Type B pancreatic cell (in vitro differentiated cells): Measurements from ENCODE around the gene RAD23A. TPM values are rescaled to one million over a fixed set of nuclear protein-coding genes. Genes with fewer than 3 reads are reported as not detected.

ENCODE experiments used
- DNase-seq: peaks from one replicate; pipeline ENCODE4 v3.0.0; 2021; ENCODE audit warnings: mixed read lengths; ENCODE audit not compliant: unreplicated experiment; ENCODE audit errors: extremely low spot score
- H3K27ac Mint-ChIP-seq: 2 replicates; pipeline ENCODE4 v1.8.0; 2021; ENCODE audit warnings: mild to moderate bottlenecking, mixed read lengths
- H3K27me3 Mint-ChIP-seq: 2 replicates; pipeline ENCODE4 v1.8.0; 2021; ENCODE audit warnings: mixed read lengths
- H3K36me3 Mint-ChIP-seq: 2 replicates; pipeline ENCODE4 v1.8.0; 2021; ENCODE audit warnings: mixed read lengths
- H3K4me1 Mint-ChIP-seq: one replicate; pipeline ENCODE4 v1.8.0; 2021; ENCODE audit warnings: mixed read lengths; ENCODE audit not compliant: unreplicated experiment
- H3K4me3 Mint-ChIP-seq: 2 replicates; pipeline ENCODE4 v1.8.0; 2021; ENCODE audit warnings: mild to moderate bottlenecking, mixed read lengths
- H3K9me3 Mint-ChIP-seq: 2 replicates; pipeline ENCODE4 v1.8.0; 2021; ENCODE audit warnings: mixed read lengths
- CTCF ChIP-seq: fragments of 200-600 bp; sonication (generic); conservative IDR thresholded peaks from 2 replicates; pipeline ENCODE4 v1.5.0; 2021; ENCODE audit warnings: antibody characterized with exemption, mild to moderate bottlenecking
- total RNA-seq: library from RNA; stranded (reverse); gene quantifications from 2 replicates; pipeline ENCODE4 v1.2.1, GENCODE V29; 2021; ENCODE audit warnings: low replicate concordance

RAD23A gene
- total RNA-seq, 1 donor from 2014 or later, result 77.1 TPM

- DNase-seq, result no peak
- Mint-ChIP-seq H3K4me1 (peaks cover 9% of the 10 kb centered on the region), H3K27me3 (peaks cover 80% of the 10 kb centered on the region), H3K36me3 (no peaks in the 10 kb centered on the region), H3K9me3 (no peaks in the 10 kb centered on the region), H3K27ac (peak overlapping the region; percentile 63), H3K4me3 (peak overlapping the region; percentile 71)
- no peak for TF ChIP-seq CTCF
Observed at GRCh38 chr19:12997179-12997966, 51.7 kb downstream of the RAD23A start.

- peaks cover 76% of the 10 kb centered on the region for H3K27me3 Mint-ChIP-seq
- no peaks in the 10 kb centered on the region for H3K9me3 Mint-ChIP-seq
- H3K4me3 Mint-ChIP-seq, result peak overlapping the region; percentile 71
- TF ChIP-seq CTCF, result no peak
- H3K36me3 Mint-ChIP-seq, result no peaks in the 10 kb centered on the region
- peaks cover 9% of the 10 kb centered on the region for H3K4me1 Mint-ChIP-seq
- no peak for DNase-seq
- H3K27ac Mint-ChIP-seq, result peak overlapping the region; percentile 63
Observed at GRCh38 chr19:12997967-12998940, 52.6 kb downstream of the RAD23A start.

- peaks cover 4% of the 10 kb centered on the region for H3K4me1 Mint-ChIP-seq
- TF ChIP-seq CTCF, result no peak
Observed at GRCh38 chr19:13001166-13001501, 55.5 kb downstream of the RAD23A start.

GRCh38 chr19:13001502-13002165, 56.0 kb downstream of the RAD23A start:
- TF ChIP-seq CTCF, result no peak
- Mint-ChIP-seq H3K27me3 (peaks cover 83% of the 10 kb centered on the region), H3K36me3 (no peaks in the 10 kb centered on the region), H3K4me3 (no peak overlapping the region), H3K9me3 (no peaks in the 10 kb centered on the region), H3K27ac (no peak overlapping the region), H3K4me1 (peaks cover 4% of the 10 kb centered on the region)
- no peak for DNase-seq

More at GRCh38 chr19:13001166-13001501, 55.5 kb downstream of the RAD23A start:
- no peak overlapping the region for H3K4me3 Mint-ChIP-seq
- H3K27ac Mint-ChIP-seq, result no peak overlapping the region
- no peaks in the 10 kb centered on the region for H3K9me3 Mint-ChIP-seq
- peaks cover 83% of the 10 kb centered on the region for H3K27me3 Mint-ChIP-seq
- H3K36me3 Mint-ChIP-seq, result no peaks in the 10 kb centered on the region
- no peak for DNase-seq

- no peak for DNase-seq
- TF ChIP-seq CTCF, result no peak
- Mint-ChIP-seq H3K4me1 (peaks cover 4% of the 10 kb centered on the region), H3K27me3 (peaks cover 81% of the 10 kb centered on the region), H3K36me3 (no peaks in the 10 kb centered on the region), H3K27ac (no peak overlapping the region), H3K9me3 (no peaks in the 10 kb centered on the region), H3K4me3 (no peak overlapping the region)
Observed at GRCh38 chr19:13002166-13002898, 56.7 kb downstream of the RAD23A start.
